Endothelial cell of umbilical vein (primary cell): ENCODE measurements around the gene ATP5MG. TPM values are rescaled to one million over a fixed set of nuclear protein-coding genes. Genes with fewer than 3 reads are reported as not detected.

Source experiments
- BruUV-seq: library from RNA; stranded (reverse); fragments of 400-500 nt; replicated peaks from 2 replicates; lab custom pipeline; 2021; lab: Mats Ljungman, UMichigan
- CTCF ChIA-PET: fragments of 300-600, 350-600 bp; sonication (Branson Sonifier 250); formaldehyde crosslinking; loops from one replicate; lab custom pipeline; 2021; ENCODE audit warnings: antibody characterized with exemption, inconsistent platforms; lab: Charles Lee
- POLR2A ChIA-PET: fragments of 300-600, 350-600 bp; sonication (Branson Sonifier 250); formaldehyde crosslinking; loops from one replicate; lab custom pipeline; 2021; ENCODE audit warnings: antibody characterized with exemption, inconsistent platforms; lab: Charles Lee
- DNase-seq: peaks from one replicate; pipeline ENCODE4 v3.0.0-alpha.2; 2011; ENCODE audit warnings: low read depth, low spot score
- FAIRE-seq: peaks from 2 replicates; lab custom pipeline; 2011; peaks lifted over from hg19 to GRCh38; lab: Jason Lieb, UNC
- H2AFZ ChIP-seq: 2 replicates; pipeline ENCODE4 v1.6.0; 2012; ENCODE audit warnings: low read depth, low read length, control low read depth, inconsistent platforms
- H3K27ac ChIP-seq: 2 replicates; pipeline ENCODE4 v1.5.1; 2011; ENCODE audit warnings: low read depth, mild to moderate bottlenecking, control low read depth, low read length, moderate library complexity; ENCODE audit not compliant: insufficient read depth
- H3K27me3 ChIP-seq, 2 experiments: 2 replicates each; pipeline versions ENCODE4 v1.6.0 to v1.6.1; 2011; ENCODE audit warnings: low read length in 2 of 2, mixed read lengths in 1 of 2; ENCODE audit not compliant: control insufficient read depth in 2 of 2, insufficient read depth in 2 of 2
- H3K36me3 ChIP-seq, 2 experiments: 2 replicates in 1 of 2; 3 replicates in 1 of 2; pipeline ENCODE4 v1.5.1; 2011; ENCODE audit warnings: low read length in 2 of 2, mild to moderate bottlenecking in 1 of 2, moderate library complexity in 1 of 2; ENCODE audit not compliant: control insufficient read depth in 2 of 2, insufficient read depth in 2 of 2; ENCODE audit errors: extremely low read depth in 1 of 2
- H3K4me1 ChIP-seq: 3 replicates; pipeline ENCODE4 v1.5.1; 2011; ENCODE audit warnings: mild to moderate bottlenecking, low read length; ENCODE audit not compliant: control insufficient read depth, insufficient read depth; ENCODE audit errors: extremely low read depth
- H3K4me2 ChIP-seq: 2 replicates; pipeline ENCODE4 v1.6.1; 2011; ENCODE audit warnings: low read length, control low read depth, mixed read lengths; ENCODE audit not compliant: insufficient read depth
- H3K4me3 ChIP-seq, 3 experiments: fragments of 200-600 bp in 1 of 3; sonication (generic), shearing (Covaris generic) in 1 of 3; replicated peaks in 1 of 3; 2 replicates each; pipeline ENCODE4 v1.5.1; 2011 to 2016; ENCODE audit warnings: control low read depth in 3 of 3, low read length in 3 of 3, mild to moderate bottlenecking in 2 of 3, inconsistent platforms in 1 of 3, low read depth in 1 of 3, moderate library complexity in 1 of 3; ENCODE audit not compliant: insufficient read depth in 1 of 3
- H3K79me2 ChIP-seq: 2 replicates; pipeline ENCODE4 v1.6.0; 2012; ENCODE audit warnings: low read length, inconsistent platforms; ENCODE audit not compliant: control insufficient read depth, insufficient read depth
- H3K9ac ChIP-seq: replicated peaks from 2 replicates; pipeline ENCODE3; 2011; ENCODE audit warnings: low read length, control low read depth; ENCODE audit not compliant: insufficient read depth; ENCODE audit errors: extremely low read depth
- H3K9me1 ChIP-seq: replicated peaks from 3 replicates; pipeline ENCODE4 v1.6.0; 2011; ENCODE audit warnings: mild to moderate bottlenecking, low read length; ENCODE audit not compliant: control insufficient read depth, insufficient read depth; ENCODE audit errors: extremely low read depth
- H3K9me3 ChIP-seq: replicated peaks from 2 replicates; pipeline ENCODE4 v1.5.1; 2012; ENCODE audit warnings: low read length, inconsistent platforms; ENCODE audit not compliant: control insufficient read depth, insufficient read depth
- H4K20me1 ChIP-seq: replicated peaks from 2 replicates; pipeline ENCODE3; 2011; ENCODE audit warnings: mild to moderate bottlenecking, low read length; ENCODE audit not compliant: control insufficient read depth, insufficient read depth; ENCODE audit errors: extremely low read depth
- EZH2 ChIP-seq: IDR thresholded peaks from 2 replicates; pipeline ENCODE4 v1.6.1; 2012; ENCODE audit warnings: borderline replicate concordance, low read depth, mild to moderate bottlenecking, moderate library complexity, low read length, inconsistent platforms; ENCODE audit not compliant: severe bottlenecking
- FOS ChIP-seq: IDR thresholded peaks from 2 replicates; pipeline ENCODE4 v1.6.1; 2011; ENCODE audit warnings: mild to moderate bottlenecking, low read length, moderate library complexity, borderline replicate concordance; ENCODE audit not compliant: insufficient read depth
- GATA2 ChIP-seq: IDR thresholded peaks from 2 replicates; pipeline ENCODE4 v1.7.0; 2011; ENCODE audit warnings: low read depth, mild to moderate bottlenecking, moderate library complexity, mixed read lengths, low read length; ENCODE audit not compliant: insufficient read length, insufficient read depth
- JUN ChIP-seq: IDR thresholded peaks from 2 replicates; pipeline ENCODE4 v1.6.1; 2011; ENCODE audit warnings: borderline replicate concordance, low read depth; ENCODE audit not compliant: insufficient read length, insufficient read depth
- MYC ChIP-seq: IDR thresholded peaks from one replicate; pipeline ENCODE4 v1.6.1; 2011; ENCODE audit warnings: mild to moderate bottlenecking, low read depth, low read length
- POLR2A ChIP-seq: IDR thresholded peaks from 2 replicates; pipeline ENCODE4 v1.6.1; 2012; ENCODE audit warnings: low read depth, mild to moderate bottlenecking, control low read depth, low read length
- POLR2AphosphoS5 ChIP-seq: IDR thresholded peaks from 2 replicates; pipeline ENCODE4 v1.6.1; 2012; ENCODE audit warnings: low read depth, mild to moderate bottlenecking, control low read depth, low read length, moderate library complexity; ENCODE audit not compliant: insufficient read depth
- dilution Hi-C: fragments of 300-500 bp; cut with MboI; formaldehyde crosslinking; loops from one replicate; pipeline ENCODE4 v1.15.0; 2019; ENCODE audit warnings: low sequenced_read_pairs; ENCODE audit not compliant: extremely low pct_ligation_motif_present
- intact Hi-C: fragments of 100-400 bp; cut with micrococcal nuclease; formaldehyde crosslinking; loops from one replicate; pipeline ENCODE4 v1.10.0; 2022
- polyA plus RNA-seq, 4 experiments: library from polyadenylated mRNA; depleted of rRNA in 3 of 4; stranded (reverse) in 3 of 4; unstranded in 1 of 4; fragments of >200 nt; gene quantifications; 2 replicates each; pipeline versions ENCODE4 v1.2.1 to v1.2.3, GENCODE V29; 2011 to 2012; ENCODE audit warnings: missing spikeins in 1 of 4
- total RNA-seq: library from RNA; stranded (reverse); gene quantifications from 2 replicates; pipeline ENCODE4 v1.2.3, GENCODE V29; 2021
- TF ChIP-seq, protein P1 (sequence below): IDR thresholded peaks from 2 replicates; pipeline ENCODE4 v1.6.1; 2011; ENCODE audit not compliant: insufficient read depth, insufficient read length
- TF ChIP-seq, protein P2 (sequence below), 2 donors: IDR thresholded peaks; 1 replicate in 1 of 2; 2 replicates in 1 of 2; pipeline ENCODE4 v1.5.1; 2011; ENCODE audit warnings: low read length in 2 of 2, mild to moderate bottlenecking in 2 of 2, moderate library complexity in 2 of 2, control low read depth in 1 of 2, inconsistent platforms in 1 of 2, low read depth in 1 of 2; ENCODE audit not compliant: insufficient read depth in 1 of 2; ENCODE audit errors: extremely low read depth in 1 of 2

The ATP5MG gene
- total and polyA plus RNA-seq, 2 donors (not counting 3 experiments of a cell fraction or from before 2014, with no cell fraction given) = 211 to 439 TPM

DNA sequence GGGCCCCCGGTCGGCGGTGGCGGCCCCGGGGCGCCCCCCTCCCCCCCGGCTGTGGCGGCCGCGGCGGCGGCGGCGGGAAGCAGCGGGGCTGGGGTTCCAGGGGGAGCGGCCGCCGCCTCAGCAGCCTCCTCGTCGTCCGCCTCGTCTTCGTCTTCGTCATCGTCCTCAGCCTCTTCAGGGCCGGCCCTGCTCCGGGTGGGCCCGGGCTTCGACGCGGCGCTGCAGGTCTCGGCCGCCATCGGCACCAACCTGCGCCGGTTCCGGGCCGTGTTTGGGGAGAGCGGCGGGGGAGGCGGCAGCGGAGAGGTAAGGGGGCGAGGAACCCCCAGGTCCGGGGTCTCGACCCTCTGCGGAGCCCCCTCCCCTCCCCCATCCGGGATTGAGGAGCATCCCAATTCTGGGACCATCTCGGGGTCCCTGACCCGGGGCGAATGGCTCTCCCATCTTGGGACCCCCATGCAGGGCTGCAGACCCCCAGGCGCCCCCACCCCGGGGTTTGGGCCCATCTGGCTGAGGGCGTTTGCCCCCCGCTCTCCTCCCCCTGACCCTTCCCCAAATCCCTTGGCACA lies 35.3 kb downstream of the ATP5MG start:
- Histone ChIP-seq H4K20me1 (peaks cover 16% of the 10 kb centered on the region), H3K4me1 (peaks cover 30% of the 10 kb centered on the region), H3K79me2 (peaks cover 52% of the 10 kb centered on the region), H3K9me3 (no peaks in the 10 kb centered on the region), H3K9me1 (no peaks in the 10 kb centered on the region), H3K4me2 (peak overlapping the region; percentile 76), H3K27me3 (no peaks in the 10 kb centered on the region), H3K9ac (peak overlapping the region; percentile 85), H3K36me3 (no peaks in the 10 kb centered on the region), H3K4me3 (peak overlapping the region; percentile 82 to 94 (median 90)), H3K27ac (peak overlapping the region; percentile 45), H2AFZ (peak overlapping the region; percentile 45)
- ChIA-PET POLR2A (interaction anchor here (0.6 kb wide), 2 partner anchors 9 to 1650 kb away, joined by 3 to 6 read pairs; no protein-coding TSS in a partner anchor), CTCF (interaction anchor here (1.0 to 2.4 kb wide), 7 partner anchors 9 to 52 kb away, joined by 3 to 9 read pairs (median 4); no protein-coding TSS in a partner anchor)
- DNase-seq (no peak), FAIRE-seq (no peak)
- TF ChIP-seq JUN = no peak
- TF ChIP-seq EZH2 = no peak
- TF ChIP-seq FOS = no peak
- TF ChIP-seq, protein P1, sequence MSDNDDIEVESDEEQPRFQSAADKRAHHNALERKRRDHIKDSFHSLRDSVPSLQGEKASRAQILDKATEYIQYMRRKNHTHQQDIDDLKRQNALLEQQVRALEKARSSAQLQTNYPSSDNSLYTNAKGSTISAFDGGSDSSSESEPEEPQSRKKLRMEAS = no peak
- TF ChIP-seq POLR2AphosphoS5 = no peak
- TF ChIP-seq GATA2 = no peak
- no peak for TF ChIP-seq MYC
- TF ChIP-seq, protein P2, sequence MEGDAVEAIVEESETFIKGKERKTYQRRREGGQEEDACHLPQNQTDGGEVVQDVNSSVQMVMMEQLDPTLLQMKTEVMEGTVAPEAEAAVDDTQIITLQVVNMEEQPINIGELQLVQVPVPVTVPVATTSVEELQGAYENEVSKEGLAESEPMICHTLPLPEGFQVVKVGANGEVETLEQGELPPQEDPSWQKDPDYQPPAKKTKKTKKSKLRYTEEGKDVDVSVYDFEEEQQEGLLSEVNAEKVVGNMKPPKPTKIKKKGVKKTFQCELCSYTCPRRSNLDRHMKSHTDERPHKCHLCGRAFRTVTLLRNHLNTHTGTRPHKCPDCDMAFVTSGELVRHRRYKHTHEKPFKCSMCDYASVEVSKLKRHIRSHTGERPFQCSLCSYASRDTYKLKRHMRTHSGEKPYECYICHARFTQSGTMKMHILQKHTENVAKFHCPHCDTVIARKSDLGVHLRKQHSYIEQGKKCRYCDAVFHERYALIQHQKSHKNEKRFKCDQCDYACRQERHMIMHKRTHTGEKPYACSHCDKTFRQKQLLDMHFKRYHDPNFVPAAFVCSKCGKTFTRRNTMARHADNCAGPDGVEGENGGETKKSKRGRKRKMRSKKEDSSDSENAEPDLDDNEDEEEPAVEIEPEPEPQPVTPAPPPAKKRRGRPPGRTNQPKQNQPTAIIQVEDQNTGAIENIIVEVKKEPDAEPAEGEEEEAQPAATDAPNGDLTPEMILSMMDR (IDR thresholded peaks at IDR 0.05; ENCODE audit: extremely low read depth in 1 of 2, insufficient read depth in 1 of 2, low read depth in 1 of 2, low read length in 2 of 2) = no peak
- no peak for TF ChIP-seq POLR2A
- dilution Hi-C loops (no loop called here), intact Hi-C loops (loop anchor here (2.0 to 5.0 kb wide), 2 partner anchors 52 to 131 kb away; partner anchors contain the start of gene IFT46)
- BruUV-seq = no TSS peak
